ENCODE results near the gene PAPPA2.
"Not testable (repeated sequence)": the region's sequence is repeated elsewhere in the genome, so short reads cannot be mapped to it uniquely, and the experiment has no call there.

PAPPA2 gene

GRCh38 chr1:176612791-176613190, 149.8 kb downstream of the PAPPA2 start:
- no peak for DNase-seq

DNA sequence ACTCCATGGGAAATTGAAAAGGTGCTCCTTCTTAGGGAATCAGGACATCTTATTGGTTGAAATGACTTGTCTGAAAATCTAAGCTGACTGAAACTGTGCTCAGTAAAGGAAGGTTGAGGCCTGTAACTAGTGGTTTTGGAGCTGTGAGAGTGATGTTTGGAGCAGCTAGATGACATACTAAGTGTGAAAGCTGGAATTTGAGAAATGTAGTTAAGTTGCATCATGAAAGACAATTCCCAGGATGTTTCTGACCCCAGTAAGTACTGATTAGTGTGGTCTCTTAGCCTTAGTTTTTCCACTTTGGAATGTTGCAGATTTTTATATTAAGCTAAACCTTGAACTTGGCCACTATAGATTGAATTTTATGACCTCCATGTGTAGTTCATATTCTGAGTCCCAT, 154.9 kb downstream of the PAPPA2 start:
- DNase-seq, result no peak

GRCh38 chr1:176619261-176619660, 156.3 kb downstream of the PAPPA2 start:
- no peak for DNase-seq

GRCh38 chr1:176625365-176625764, 162.4 kb downstream of the PAPPA2 start:
- no peak for DNase-seq

- no peak for DNase-seq
These were observed 163.6 kb downstream of the PAPPA2 start for GRCh38 chr1:176626572-176627061.

DNA sequence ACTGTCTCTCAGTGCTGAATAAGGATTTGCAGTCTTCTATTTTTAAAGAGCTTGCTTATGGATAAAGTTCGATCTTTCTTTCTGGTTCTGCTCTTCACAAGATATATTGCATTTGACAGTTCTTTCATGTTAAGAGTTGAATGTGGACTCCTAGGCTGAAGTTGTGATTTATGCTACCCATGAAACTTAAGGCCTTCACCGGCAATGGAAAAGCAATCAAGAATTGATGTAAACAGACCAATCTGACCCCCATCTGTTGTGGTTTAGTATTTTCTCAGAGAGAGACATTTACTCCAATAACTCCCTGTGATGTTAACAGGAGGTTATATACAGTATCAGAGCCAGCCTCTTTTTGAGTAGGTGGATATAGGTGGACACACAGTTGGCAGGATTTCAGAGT, 165.8 kb downstream of the PAPPA2 start:
- DNase-seq, result no peak

DNA sequence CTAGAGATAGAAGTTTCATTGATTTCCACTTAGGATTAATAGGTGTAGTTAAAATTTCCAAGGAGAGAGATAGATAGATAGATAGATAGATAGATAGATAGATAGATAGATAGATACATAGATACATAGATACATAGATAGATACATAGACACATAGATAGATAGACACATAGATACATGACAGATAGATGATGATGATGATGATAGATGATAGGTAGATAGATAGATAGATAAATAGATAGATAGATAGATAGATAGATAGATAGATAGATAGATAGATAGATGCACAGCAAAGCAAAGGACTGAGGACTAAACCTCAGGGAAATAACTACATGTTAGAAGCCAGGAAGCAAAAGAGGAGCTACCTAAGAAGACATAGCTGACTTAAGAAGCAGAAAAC, 171.8 kb downstream of the PAPPA2 start:
- not testable (repeated sequence) for DNase-seq

DNA sequence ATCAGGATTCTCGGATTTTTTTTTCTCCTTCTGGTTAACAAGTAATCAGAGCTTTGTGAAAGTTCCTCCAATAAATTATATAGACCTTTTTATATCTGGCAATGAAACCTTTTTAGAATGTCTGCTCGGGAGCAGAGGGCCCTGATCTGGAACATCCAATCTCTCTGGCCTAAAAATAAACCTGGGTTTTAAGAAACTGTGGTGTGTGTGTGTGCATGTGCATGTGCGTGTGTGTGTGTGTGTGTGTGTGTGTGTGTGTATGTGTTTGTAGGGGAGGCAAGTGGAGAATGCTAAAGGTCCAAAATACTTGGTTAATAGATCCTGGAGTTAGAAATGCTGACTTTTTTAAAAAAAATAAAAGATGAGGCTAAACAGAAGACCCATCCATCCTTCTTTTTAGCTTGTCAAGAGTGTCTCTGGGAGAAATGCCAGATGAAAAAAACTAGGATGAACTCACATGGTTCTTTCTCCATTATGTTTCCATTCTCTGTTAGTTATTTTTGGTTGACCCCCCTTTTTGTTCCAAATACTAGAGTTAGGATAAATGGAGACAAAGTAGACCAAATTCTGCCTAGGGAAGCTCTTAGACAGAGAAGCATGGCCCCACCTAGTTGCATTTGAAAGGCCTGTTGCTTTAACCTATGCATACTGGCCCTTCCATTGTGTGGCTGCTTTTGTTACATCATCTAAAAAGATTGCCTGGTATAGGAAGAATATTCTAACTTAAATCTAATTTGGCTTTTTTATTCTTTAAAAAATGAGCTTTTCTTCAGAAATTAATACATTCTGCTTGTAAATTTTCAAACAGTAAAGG, 175.9 kb downstream of the PAPPA2 start:
- no peak for DNase-seq

GRCh38 chr1:176643536-176643935, 180.6 kb downstream of the PAPPA2 start:
- no peak for DNase-seq

GRCh38 chr1:176648556-176648955, 185.6 kb downstream of the PAPPA2 start:
- DNase-seq, result no peak

DNA sequence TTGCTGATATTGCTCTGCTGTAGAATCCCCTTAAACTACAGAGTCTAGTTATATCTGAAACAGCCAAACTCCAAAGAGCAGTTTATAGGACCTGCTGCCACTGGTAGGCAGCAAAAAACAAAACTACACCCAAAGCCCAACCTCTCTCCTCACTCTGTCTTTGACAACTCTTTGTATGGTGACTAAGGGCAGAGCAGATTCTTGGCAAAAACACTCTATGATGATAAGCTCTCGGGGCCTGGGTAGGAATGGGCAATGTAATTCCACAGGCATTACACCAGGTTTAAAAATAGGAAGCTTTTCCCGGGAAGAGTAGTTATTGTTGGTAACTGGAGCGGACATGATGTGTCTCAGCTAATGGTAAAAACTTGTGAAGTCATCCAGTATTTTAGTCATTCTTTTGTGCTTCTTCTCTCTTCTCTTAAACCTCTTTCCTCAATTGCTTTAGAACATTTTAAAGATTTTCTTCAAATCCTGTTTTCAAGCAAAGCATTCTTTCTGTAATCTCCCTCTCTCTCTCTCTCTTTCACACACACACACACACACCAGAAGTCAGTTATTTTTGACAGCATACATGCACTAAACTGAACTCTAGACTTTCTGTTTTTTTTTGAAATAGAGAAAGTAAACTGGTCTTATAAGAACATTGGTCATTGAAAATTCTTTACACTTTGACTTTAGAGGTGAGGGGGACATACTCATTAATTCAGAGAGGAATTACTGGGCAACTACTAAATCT, 193.5 kb downstream of the PAPPA2 start:
- no peak for DNase-seq

- no peak for DNase-seq
These were observed 206.8 kb downstream of the PAPPA2 start for GRCh38 chr1:176669782-176670181.

- no peak for DNase-seq
These were observed 207.9 kb downstream of the PAPPA2 start for GRCh38 chr1:176670853-176671252.

- DNase-seq, result no peak
These were observed 220.0 kb downstream of the PAPPA2 start for GRCh38 chr1:176682830-176683535.

GRCh38 chr1:176691251-176692228, 228.6 kb downstream of the PAPPA2 start:
- DNase-seq, result peak; percentile 12

DNA sequence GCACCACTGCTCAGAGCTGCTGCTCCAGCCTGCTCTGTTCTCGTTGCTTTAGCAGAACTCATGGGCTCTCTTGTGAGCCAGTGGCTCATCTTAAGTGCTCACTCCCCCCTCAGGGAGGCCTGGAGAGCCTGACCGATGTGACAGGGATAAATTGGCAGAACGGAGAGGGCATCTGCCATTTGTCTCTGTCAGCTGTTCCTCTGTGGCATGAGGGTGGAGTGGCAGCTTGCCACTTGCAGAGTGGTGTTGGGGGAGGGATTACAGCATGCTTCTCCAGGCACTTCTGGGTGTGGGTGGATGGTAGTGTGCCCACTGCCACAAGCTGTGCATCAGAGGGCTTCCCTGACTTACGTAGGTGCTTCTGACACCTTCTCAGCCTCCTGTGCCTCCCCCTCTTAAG, 229.5 kb downstream of the PAPPA2 start:
- no peak for DNase-seq

- DNase-seq, result no peak
These were observed 230.2 kb downstream of the PAPPA2 start for GRCh38 chr1:176692988-176693696.

- no peak for DNase-seq
These were observed 230.8 kb downstream of the PAPPA2 start for GRCh38 chr1:176693697-176694329.

- DNase-seq, result no peak
These were observed 231.7 kb downstream of the PAPPA2 start for GRCh38 chr1:176694713-176695112.

GRCh38 chr1:176696109-176696508, 233.1 kb downstream of the PAPPA2 start:
- DNase-seq, result no peak

DNA sequence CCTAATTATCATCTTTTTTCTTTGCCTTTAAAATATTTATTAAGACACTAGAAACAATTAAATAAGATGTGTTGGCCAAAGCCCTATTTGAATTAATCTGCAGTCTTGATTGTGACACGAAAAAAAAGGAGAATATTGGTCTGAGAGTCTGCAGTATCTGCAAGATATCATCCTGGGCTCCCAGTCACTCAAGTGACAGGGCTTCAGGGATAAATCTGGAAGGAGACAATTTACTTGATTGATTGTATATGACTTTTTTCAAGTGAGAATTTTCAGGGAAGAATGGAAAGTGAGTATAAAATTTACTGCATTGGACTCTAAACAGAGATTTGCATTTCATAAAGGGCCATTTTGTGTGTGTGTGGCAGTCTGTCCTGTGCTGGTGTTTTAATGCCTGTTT, 233.7 kb downstream of the PAPPA2 start:
- no peak for DNase-seq

Data from inflammatory macrophage treated with lipopolysaccharide for 4 hours (primary cell).